Gastrocnemius medialis (tissue), 4 donors: ENCODE results near the gene AGXT.

Experiments used
- CTCF ChIP-seq, 5 experiments: fragments of 450-650 bp in 3 of 5; fragments of 200-600 bp in 2 of 5; sonication (generic) in 2 of 5; IDR thresholded peaks in 4 of 5; conservative IDR thresholded peaks in 1 of 5; 1 replicate in 4 of 5; 2 replicates in 1 of 5; pipeline ENCODE4 v1.5.1; 2016 to 2019; ENCODE audit warnings: antibody characterized with exemption in 5 of 5, mild to moderate bottlenecking in 3 of 5, moderate library complexity in 3 of 5
- POLR2A ChIP-seq, 2 donors: fragments of 450-650 bp; IDR thresholded peaks; one replicate each; pipeline ENCODE4 v1.6.1; 2017; ENCODE audit warnings: antibody characterized with exemption in 2 of 2, mild to moderate bottlenecking in 2 of 2, moderate library complexity in 2 of 2

GRCh38 chr2:240852671-240853314 lies 15.8 kb upstream of the AGXT start:
- TF ChIP-seq CTCF (IDR thresholded peaks at IDR 0.05 in 4 of 5, conservative IDR thresholded peaks at IDR 0.05 in 1 of 5) (no peak), POLR2A (IDR thresholded peaks at IDR 0.05) (no peak)
